Neural cell (in vitro differentiated cells): ENCODE results near the gene CCDC136. TPM values are rescaled to one million over a fixed set of nuclear protein-coding genes. Genes with fewer than 3 reads are reported as not detected.

Experiments
- H2AFZ ChIP-seq: fragments of 200-600, 300-800 bp; sonication (generic), shearing (Covaris generic); 2 replicates; pipeline ENCODE4 v1.6.0; 2014; ENCODE audit warnings: low read depth, mild to moderate bottlenecking, antibody characterized with exemption, low read length, moderate library complexity
- H3F3A ChIP-seq: fragments of 200-600 bp; shearing (Covaris generic); 2 replicates; pipeline ENCODE4 v1.6.1; 2016; ENCODE audit warnings: mild to moderate bottlenecking, moderate library complexity, mixed read lengths, antibody characterized with exemption, low read length; ENCODE audit not compliant: insufficient read depth, poor library complexity, severe bottlenecking
- H3K27ac ChIP-seq: fragments of 200-600, 300-800 bp; sonication (generic), shearing (Covaris generic); 2 replicates; pipeline ENCODE4 v1.5.1; 2014; ENCODE audit warnings: mild to moderate bottlenecking, low read length, moderate library complexity
- H3K27me3 ChIP-seq: fragments of 300-800, 200-600 bp; sonication (generic), shearing (Covaris generic); 2 replicates; pipeline ENCODE4 v1.6.0; 2014; ENCODE audit warnings: mild to moderate bottlenecking, low read depth, low read length, moderate library complexity; ENCODE audit not compliant: insufficient read depth
- H3K36me3 ChIP-seq: fragments of 300-800, 200-600 bp; sonication (generic), shearing (Covaris generic); 2 replicates; pipeline ENCODE4 v1.5.1; 2014; ENCODE audit warnings: mild to moderate bottlenecking, antibody characterized with exemption, low read length, moderate library complexity; ENCODE audit not compliant: insufficient read depth
- H3K4me2 ChIP-seq: fragments of 300-800, 200-600 bp; sonication (generic), shearing (Covaris generic); 2 replicates; pipeline ENCODE4 v1.6.0; 2014; ENCODE audit warnings: mild to moderate bottlenecking, low read length
- H3K4me3 ChIP-seq: fragments of 300-800, 200-600 bp; sonication (generic), shearing (Covaris generic); 2 replicates; pipeline ENCODE4 v1.5.1; 2014; ENCODE audit warnings: mild to moderate bottlenecking, low read length, moderate library complexity
- H3K79me2 ChIP-seq: fragments of 200-600 bp; shearing (Covaris generic); replicated peaks from 2 replicates; pipeline ENCODE4 v1.6.0; 2014; ENCODE audit warnings: mild to moderate bottlenecking, low read length, moderate library complexity; ENCODE audit not compliant: insufficient read depth
- H3K9ac ChIP-seq: fragments of 300-800, 200-600 bp; sonication (generic), shearing (Covaris generic); 2 replicates; pipeline ENCODE4 v1.6.1; 2016; ENCODE audit warnings: mild to moderate bottlenecking, low read length, mixed read lengths
- H3K9me2 ChIP-seq: fragments of 200-600 bp; shearing (Covaris generic); 2 replicates; pipeline ENCODE4 v1.6.1; 2016; ENCODE audit warnings: mild to moderate bottlenecking, low read length, mixed read lengths; ENCODE audit not compliant: insufficient read depth
- H3K9me3 ChIP-seq: fragments of 200-600, 300-800 bp; sonication (generic), shearing (Covaris generic); 2 replicates; pipeline ENCODE4 v1.6.1; 2016; ENCODE audit warnings: mild to moderate bottlenecking, mixed run types, low read length, moderate library complexity, mixed read lengths
- H4K20me1 ChIP-seq: fragments of 200-600 bp; shearing (Covaris generic); 2 replicates; pipeline ENCODE4 v1.6.1; 2016; ENCODE audit warnings: mild to moderate bottlenecking, mixed run types; ENCODE audit not compliant: insufficient read depth
- EP300 ChIP-seq: fragments of 450-650 bp; conservative IDR thresholded peaks from 2 replicates; pipeline ENCODE4 v1.6.1; 2014; ENCODE audit warnings: antibody characterized with exemption, mild to moderate bottlenecking, moderate library complexity; ENCODE audit not compliant: poor library complexity, severe bottlenecking
- EZH2 ChIP-seq: fragments of 200-600, 300-800 bp; shearing (Covaris generic), sonication (generic); IDR thresholded peaks from 2 replicates; pipeline ENCODE4 v1.6.1; 2014; ENCODE audit warnings: antibody characterized with exemption, low read length, borderline replicate concordance, mild to moderate bottlenecking; ENCODE audit not compliant: insufficient read depth, poor library complexity, severe bottlenecking
- MXI1 ChIP-seq: fragments of 450-650 bp; conservative IDR thresholded peaks from 2 replicates; pipeline ENCODE4 v1.6.1; 2014; ENCODE audit warnings: antibody characterized with exemption, mild to moderate bottlenecking; ENCODE audit not compliant: poor library complexity, severe bottlenecking
- POLR2AphosphoS5 ChIP-seq: IDR thresholded peaks from 2 replicates; pipeline ENCODE4 v1.6.1; 2012
- RAD21 ChIP-seq: fragments of 450-650 bp; conservative IDR thresholded peaks from 2 replicates; pipeline ENCODE4 v1.6.1; 2014; ENCODE audit warnings: antibody characterized with exemption, mild to moderate bottlenecking, moderate library complexity
- REST ChIP-seq: IDR thresholded peaks from 2 replicates; pipeline ENCODE4 v1.6.1; 2012; ENCODE audit warnings: borderline replicate concordance
- SMC3 ChIP-seq: fragments of 450-650 bp; conservative IDR thresholded peaks from 2 replicates; pipeline ENCODE4 v1.6.1; 2014; ENCODE audit warnings: antibody characterized with exemption, mild to moderate bottlenecking, moderate library complexity; ENCODE audit not compliant: poor library complexity
- TAF1 ChIP-seq: IDR thresholded peaks from 2 replicates; pipeline ENCODE4 v1.6.1; 2012; ENCODE audit warnings: low read depth
- polyA plus RNA-seq: library from polyadenylated mRNA; depleted of rRNA; stranded (reverse); fragments of >200 nt; gene quantifications from 2 replicates; pipeline ENCODE4 v1.2.3, GENCODE V29; 2014
- TF ChIP-seq, protein P1 (sequence below): fragments of 450-650 bp; IDR thresholded peaks from 2 replicates; pipeline ENCODE4 v1.5.1; 2014; ENCODE audit warnings: antibody characterized with exemption, mild to moderate bottlenecking, moderate library complexity; ENCODE audit not compliant: poor library complexity, severe bottlenecking

Gene CCDC136
- polyA plus RNA-seq, 1 donor from 2014 or later, result 42.5 TPM

DNA sequence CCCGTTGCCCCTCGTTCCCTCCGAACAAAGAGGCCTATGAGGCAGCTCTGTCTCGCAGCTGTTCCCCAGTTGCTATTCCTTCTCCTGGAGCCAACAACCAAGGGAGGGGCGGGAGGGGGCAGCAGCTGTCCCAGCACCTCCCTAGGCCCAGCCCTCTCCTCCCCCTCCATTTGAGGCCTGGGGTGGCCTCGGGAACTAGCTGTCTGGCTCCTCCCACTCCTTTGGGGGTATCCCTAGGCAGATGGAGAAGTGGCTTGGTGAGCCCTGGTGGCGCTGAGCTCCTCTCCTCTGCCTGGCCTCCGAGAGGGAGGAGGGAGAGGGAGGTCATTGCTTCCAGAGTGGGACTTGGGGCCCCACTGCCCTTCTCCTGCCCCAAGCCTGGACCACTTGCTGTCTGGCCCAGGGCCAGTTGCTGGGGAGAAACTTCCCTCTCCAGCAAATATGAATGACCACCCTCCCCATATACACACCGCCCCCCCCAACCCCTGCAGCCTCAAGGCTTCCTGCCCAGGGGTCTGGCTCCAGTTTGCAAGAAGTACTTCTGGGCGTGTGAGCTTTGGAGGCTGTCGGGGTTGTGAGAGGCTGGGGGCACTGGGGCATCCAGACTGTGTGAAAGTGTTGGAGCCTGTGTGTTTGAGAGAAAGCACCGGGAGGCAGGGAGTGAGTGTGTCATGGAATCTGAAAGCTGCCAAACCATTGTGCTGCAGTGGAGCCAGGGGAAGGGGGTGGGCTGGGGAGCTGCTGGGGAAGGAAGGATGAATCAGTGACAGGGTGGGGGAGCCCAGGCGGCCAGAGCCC is 41.6 kb downstream of the CCDC136 start:
- no peaks in the 10 kb centered on the region for H3F3A ChIP-seq
- H3K27me3 ChIP-seq, result peaks cover 25% of the 10 kb centered on the region
- no peaks in the 10 kb centered on the region for H3K79me2 ChIP-seq
- H4K20me1 ChIP-seq, result no peaks in the 10 kb centered on the region
- H3K9ac ChIP-seq, result no peak overlapping the region
- H3K4me2 ChIP-seq, result no peak overlapping the region
- no peaks in the 10 kb centered on the region for H3K36me3 ChIP-seq
- H3K27ac ChIP-seq, result no peak overlapping the region
- TF ChIP-seq SMC3 (no peak), EP300 (no peak), EZH2 (no peak), POLR2AphosphoS5 (no peak), MXI1 (no peak), RAD21 (no peak), TAF1 (no peak), REST (no peak)
- TF ChIP-seq, protein P1, sequence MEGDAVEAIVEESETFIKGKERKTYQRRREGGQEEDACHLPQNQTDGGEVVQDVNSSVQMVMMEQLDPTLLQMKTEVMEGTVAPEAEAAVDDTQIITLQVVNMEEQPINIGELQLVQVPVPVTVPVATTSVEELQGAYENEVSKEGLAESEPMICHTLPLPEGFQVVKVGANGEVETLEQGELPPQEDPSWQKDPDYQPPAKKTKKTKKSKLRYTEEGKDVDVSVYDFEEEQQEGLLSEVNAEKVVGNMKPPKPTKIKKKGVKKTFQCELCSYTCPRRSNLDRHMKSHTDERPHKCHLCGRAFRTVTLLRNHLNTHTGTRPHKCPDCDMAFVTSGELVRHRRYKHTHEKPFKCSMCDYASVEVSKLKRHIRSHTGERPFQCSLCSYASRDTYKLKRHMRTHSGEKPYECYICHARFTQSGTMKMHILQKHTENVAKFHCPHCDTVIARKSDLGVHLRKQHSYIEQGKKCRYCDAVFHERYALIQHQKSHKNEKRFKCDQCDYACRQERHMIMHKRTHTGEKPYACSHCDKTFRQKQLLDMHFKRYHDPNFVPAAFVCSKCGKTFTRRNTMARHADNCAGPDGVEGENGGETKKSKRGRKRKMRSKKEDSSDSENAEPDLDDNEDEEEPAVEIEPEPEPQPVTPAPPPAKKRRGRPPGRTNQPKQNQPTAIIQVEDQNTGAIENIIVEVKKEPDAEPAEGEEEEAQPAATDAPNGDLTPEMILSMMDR, result no peak
- no peaks in the 10 kb centered on the region for H3K9me2 ChIP-seq
- no peaks in the 10 kb centered on the region for H3K9me3 ChIP-seq
- H2AFZ ChIP-seq, result no peak overlapping the region
- no peak overlapping the region for H3K4me3 ChIP-seq

DNA sequence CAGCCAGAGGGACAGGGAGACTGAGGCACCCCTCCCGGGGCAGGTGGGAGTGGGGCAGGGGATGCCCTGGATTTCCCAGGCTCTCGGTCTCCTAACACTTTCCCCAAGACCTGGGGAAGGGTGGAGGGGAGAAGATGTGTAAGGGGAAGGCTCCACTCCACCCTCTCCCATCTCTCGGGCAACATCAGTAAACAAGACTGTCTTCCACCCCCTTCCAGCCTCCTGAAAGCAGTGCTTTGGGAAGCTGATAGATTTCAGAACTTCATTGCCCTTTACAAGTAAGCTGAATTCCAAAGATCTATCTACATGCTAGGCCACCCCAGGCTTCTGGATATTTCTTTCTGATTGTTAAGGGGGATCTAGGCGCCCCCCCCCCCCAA is 42.2 kb downstream of the CCDC136 start:
- Histone ChIP-seq H3K36me3 (no peaks in the 10 kb centered on the region), H3K79me2 (no peaks in the 10 kb centered on the region), H3K27me3 (peaks cover 25% of the 10 kb centered on the region), H3K4me2 (no peak overlapping the region), H3K9me3 (no peaks in the 10 kb centered on the region), H3K4me3 (no peak overlapping the region), H3F3A (no peaks in the 10 kb centered on the region), H3K27ac (no peak overlapping the region), H2AFZ (no peak overlapping the region), H3K9me2 (no peaks in the 10 kb centered on the region), H4K20me1 (no peaks in the 10 kb centered on the region), H3K9ac (no peak overlapping the region)
- TF ChIP-seq MXI1 (no peak), POLR2AphosphoS5 (no peak), EP300 (no peak), TAF1 (no peak), RAD21 (no peak), EZH2 (no peak), SMC3 (no peak), REST (no peak)
- TF ChIP-seq, protein P1, result no peak
